Fibroblast of gingiva (primary cell): ENCODE results near the gene BPTF.
"Not testable (repeated sequence)": the region's sequence is repeated elsewhere in the genome, so short reads cannot be mapped to it uniquely, and the experiment has no call there.

ENCODE experiments used
- DNase-seq: peaks from one replicate; pipeline ENCODE4 v3.0.0-alpha.2; 2011; ENCODE audit warnings: low read depth

BPTF gene

GRCh38 chr17:67974598-67975066 lies 149.3 kb downstream of the BPTF start:
- no peak for DNase-seq

DNA sequence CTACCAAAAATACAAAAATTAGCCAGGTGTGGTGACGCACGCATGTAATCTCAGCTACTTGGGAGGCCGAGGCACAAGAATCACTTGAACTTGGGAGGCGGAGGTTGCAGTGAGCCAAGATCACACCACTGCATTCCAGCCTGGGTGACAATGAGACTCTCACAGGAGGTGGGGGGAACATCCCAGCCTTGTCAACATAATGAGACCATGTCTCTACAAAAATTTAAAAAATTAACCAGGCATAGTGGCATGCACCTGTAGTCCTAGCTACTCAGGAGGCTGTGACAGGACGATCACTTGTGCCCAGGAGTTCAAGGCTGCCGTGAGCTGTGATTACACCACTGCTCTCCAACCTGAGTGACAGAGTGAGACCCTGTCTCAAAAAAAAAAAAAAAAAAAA lies 151.0 kb downstream of the BPTF start:
- DNase-seq: not testable (repeated sequence)

DNA sequence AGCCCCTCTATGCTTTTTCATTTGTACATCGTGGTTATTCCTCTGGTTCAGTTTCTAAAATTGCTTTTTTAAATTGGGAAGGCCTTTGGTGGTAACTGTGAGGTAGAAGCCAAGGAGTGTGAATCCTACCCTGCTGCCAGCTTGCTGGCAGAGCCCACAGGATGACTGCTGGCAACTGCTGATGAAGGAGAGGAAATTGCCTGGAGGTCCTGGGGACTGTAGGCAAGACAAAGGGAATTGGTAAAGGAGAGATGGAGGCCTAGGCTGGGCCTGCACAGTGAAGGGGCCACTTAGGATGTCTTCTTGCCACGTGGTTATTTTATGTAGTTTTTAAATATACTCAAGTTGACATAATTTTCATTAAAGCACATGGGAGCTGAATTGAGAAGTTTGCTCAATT lies 155.2 kb downstream of the BPTF start:
- no peak for DNase-seq

DNA sequence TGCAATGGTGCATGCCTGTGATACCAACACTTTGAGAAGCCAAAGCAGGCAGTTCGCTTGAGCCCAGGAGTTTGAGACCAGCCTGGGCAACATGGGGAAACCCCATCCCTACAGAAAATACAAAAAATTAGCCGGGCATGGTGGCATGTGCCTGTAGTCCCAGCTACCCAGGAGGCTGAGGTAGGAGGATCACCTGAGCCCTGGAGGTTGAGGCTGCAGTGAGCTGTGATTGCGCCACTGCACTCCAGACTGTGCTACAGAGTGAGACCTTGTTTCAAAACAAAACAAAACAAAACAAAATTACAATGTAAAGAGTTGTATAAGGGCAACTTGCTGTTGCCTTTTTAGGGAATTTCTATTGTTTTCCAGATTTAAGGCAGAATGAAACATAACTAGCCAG lies 155.6 kb downstream of the BPTF start:
- DNase-seq: not testable (repeated sequence)

- no peak for DNase-seq
Observed at GRCh38 chr17:67982034-67982640, 156.8 kb downstream of the BPTF start.

DNA sequence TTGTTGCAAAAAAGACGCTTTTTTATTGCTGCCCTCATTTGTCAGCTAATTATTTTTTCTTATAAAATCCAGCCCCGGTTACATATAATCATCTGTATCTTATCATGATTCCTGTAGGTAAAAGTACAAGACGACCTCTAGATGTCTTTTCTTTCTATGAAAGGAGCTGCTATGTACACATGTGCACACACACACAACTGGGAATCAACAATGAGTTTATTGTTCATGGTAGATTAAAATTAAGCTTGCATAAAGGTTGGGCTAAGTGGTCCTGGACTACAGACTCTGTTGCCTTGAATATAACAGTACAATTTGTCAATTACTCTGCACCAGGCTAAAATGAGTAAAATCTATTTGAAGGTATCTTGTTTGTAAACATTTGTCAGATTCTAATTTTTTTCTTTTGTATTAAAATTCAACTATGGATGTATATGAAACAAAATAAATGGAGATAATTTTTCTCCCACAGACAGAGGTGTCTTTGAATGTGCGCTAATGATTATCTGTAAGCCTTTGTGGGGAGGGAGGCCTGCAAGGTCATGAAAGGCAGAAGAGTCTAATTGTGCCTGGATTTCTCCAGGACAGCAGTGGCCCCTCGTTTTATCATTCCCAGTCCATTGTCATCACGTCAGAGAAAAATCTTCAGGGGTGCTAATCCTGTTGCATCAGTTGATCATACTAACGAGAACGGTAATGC lies 157.5 kb downstream of the BPTF start:
- DNase-seq: no peak

DNA sequence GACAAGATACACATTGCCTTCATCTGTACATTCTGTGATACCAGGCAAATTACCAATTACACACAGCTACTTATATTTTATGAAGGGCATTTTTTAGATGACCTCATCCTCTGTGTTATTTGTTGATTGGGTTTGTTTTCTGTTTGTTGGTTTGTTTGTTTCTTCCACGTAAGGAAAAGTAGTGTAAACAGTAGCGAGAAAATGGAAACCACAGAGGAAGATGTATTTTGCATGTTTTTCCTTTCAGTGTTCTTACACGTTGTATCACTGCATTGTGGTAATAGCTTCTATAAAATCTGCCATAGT lies 158.0 kb downstream of the BPTF start:
- no peak for DNase-seq

DNA sequence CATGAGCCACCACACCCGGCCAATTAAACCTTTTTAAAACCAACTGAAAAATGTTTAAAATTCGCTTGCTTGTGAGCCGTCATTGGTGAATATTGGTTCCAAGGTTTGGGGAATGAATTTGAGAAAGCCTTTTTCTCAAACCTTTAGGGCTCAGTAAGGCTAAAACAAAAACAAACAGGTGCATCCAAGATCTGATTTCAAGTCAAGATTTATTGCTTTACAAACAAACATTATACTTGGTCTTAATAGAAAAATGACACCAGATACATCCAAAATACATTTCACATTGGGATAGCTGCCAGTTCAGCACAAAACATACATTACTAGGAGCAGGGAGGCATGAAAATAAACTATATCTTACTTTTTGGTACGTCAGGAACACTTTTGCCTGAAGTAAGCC lies 165.6 kb downstream of the BPTF start:
- no peak for DNase-seq

DNA sequence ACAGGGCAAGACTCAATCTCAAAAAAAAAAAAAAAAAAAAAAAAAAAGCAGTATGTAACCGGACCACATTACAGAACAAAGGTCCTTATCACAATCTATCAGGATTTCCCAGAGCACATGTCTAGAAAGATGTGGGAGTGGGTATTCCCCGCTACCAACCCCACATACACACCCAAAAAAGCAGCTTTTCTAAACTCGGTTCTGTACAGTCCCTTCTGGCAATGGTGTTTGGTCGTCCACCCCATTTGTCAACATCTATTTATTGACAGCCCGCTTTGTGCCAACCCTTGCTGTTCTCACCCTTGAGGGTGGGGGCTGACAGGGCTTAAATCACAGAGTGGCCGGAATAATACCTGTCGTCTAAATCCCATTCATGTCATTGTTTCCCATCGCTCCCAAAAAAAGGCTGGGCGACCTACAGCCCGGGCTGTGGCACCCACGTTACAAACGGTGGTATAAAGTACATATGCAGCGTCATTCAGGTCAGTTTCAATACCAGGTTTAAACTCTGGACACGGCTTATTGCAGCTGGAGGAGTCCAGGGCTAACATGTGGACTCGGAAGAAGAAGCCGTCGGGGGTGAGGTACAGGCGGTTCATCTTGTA lies 167.3 kb downstream of the BPTF start:
- no peak for DNase-seq

- DNase-seq: peak; percentile 86
Observed at GRCh38 chr17:67993153-67993997, 168.1 kb downstream of the BPTF start.

GRCh38 chr17:67993998-67994361 lies 168.7 kb downstream of the BPTF start:
- DNase-seq: no peak

GRCh38 chr17:67994817-67995569 lies 169.7 kb downstream of the BPTF start:
- DNase-seq: peak; percentile 84

GRCh38 chr17:67995570-67996263 lies 170.4 kb downstream of the BPTF start:
- no peak for DNase-seq

DNA sequence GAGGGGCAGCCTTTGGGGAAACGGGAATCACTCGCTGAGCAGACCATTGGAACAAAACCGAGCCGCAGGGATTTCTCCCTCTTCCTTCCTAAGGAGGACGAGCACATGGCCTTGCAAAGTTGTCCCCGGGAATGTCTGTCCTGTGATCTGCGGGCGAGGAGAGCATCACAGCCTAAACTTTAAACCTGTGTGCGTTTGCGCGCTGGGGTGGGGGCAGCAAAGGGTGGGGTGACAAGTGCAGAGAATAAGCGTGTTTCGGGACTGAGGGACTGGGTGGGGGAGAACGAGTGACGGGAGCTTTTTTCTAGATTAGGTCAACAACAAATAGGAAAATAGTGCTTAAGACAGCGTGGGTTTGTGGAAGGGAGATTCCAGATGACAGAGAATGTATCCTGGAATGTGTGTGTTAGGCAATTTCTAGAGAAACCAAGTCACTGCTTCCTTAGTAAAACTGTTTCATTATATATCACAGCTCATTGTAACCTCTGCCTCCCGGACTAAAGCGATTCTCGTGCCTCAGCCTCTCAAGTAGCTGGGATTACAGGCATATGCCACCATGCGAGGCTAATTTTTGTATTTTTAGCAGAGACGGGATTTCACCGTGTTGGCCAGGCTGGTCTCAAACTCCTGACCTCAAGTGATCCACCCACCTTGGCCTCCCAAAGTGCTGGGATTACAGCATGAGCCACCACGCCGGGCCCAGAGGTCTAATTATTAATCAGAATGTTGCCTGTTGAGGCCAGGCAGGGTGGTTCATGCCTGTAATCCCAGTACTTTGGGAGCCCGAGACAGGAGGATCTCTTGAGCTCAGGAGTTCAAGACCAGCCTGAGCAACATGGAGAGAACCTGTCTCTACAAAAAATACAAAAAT lies 171.2 kb downstream of the BPTF start, which contains the start of gene C17orf58:
TSS of gene C17orf58 (minus strand) at position 169 of the 871 bp plus-strand sequence. CDS start 271 bp downstream, outside the sequence.
- peak; percentile 36 for DNase-seq

GRCh38 chr17:67998466-67998865 lies 173.2 kb downstream of the BPTF start:
- DNase-seq: no peak

DNA sequence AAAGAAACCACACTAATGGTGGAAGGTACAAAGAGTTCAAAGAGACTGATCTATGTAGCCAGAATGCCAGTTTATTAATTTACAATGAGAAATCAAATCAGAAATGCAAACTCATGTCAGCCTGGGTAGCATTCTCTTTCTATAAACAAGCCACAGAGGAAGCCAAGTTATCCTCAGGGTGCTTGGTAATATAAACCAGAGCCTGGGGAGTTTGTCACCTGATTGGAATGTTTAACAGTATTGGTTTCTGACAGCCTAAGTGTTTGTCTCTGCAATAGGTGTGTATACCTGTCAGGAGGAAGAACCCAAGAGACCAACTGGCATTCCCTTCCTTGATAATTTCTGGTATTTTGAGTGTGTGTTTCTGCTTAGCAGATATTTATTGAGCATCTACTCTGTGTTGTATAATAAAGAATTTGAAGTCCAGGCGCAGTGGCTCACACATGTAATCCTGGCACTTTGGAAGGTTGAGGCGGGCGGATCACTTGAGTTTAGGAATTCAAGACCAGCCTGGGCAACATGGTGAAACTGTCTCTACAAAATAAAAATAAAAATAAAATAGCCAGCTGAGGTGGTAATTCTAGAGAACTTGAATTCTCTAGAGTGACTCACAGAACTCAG lies 174.1 kb downstream of the BPTF start:
- no peak for DNase-seq

- no peak for DNase-seq
Observed at GRCh38 chr17:68004201-68004600, 178.9 kb downstream of the BPTF start.

DNA sequence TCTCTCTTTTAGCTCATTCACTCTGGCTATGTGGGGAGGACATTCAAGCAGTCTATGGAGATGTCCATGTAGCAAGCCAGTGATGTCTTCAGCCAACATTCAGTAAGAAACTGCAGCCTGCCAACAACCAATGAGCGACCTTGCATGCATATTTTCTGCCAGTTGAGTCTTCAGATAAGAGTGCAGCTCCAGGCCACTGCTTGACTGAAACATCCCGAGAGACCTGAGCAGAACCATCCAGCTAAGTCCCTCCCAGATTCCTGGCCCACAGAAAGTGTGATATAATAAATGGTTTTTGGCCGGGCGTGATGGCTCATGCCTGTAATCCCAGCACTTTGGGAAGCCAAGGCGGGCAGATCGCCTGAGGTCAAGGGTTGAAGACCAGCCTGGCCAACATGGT lies 181.5 kb downstream of the BPTF start:
- DNase-seq: no peak

- DNase-seq: no peak
Observed at GRCh38 chr17:68011199-68011665, 185.9 kb downstream of the BPTF start.

GRCh38 chr17:68013385-68013784 lies 188.1 kb downstream of the BPTF start:
- DNase-seq: no peak
